GM19238 (cell line): ENCODE measurements around the gene NRAS.

Experiments
- DNase-seq: peaks from one replicate; pipeline ENCODE4 v3.0.0; 2011; ENCODE audit warnings: low spot score; ENCODE audit not compliant: insufficient read length

The NRAS gene

GRCh38 chr1:114685851-114686250, 30.7 kb downstream of the NRAS start:
- DNase-seq = no peak

- no peak for DNase-seq
Measured at GRCh38 chr1:114677691-114678090, 38.9 kb downstream of the NRAS start.

- no peak for DNase-seq
Measured at GRCh38 chr1:114676115-114676514, 40.5 kb downstream of the NRAS start.

GRCh38 chr1:114671939-114672275, 44.7 kb downstream of the NRAS start:
- DNase-seq = no peak

GRCh38 chr1:114671011-114671938, 45.3 kb downstream of the NRAS start:
- no peak for DNase-seq

GRCh38 chr1:114670083-114671010, 46.2 kb downstream of the NRAS start:
- peak; percentile 77 for DNase-seq

- no peak for DNase-seq
Measured at GRCh38 chr1:114669562-114670082, 46.9 kb downstream of the NRAS start, which contains the start of gene DENND2C. DENND2C (minus strand) TSS chr1:114670049; CDS start chr1:114625984, 44,065 bp downstream.

- DNase-seq = no peak
Measured at GRCh38 chr1:114668784-114669561, 47.6 kb downstream of the NRAS start.

- DNase-seq = no peak
Measured at GRCh38 chr1:114668373-114668772, 48.2 kb downstream of the NRAS start.

GRCh38 chr1:114666954-114667353, 49.6 kb downstream of the NRAS start:
- DNase-seq = no peak

- DNase-seq = no peak
Measured at GRCh38 chr1:114660238-114660637, 56.3 kb downstream of the NRAS start.
